Stomach (tissue), 9 donors: ENCODE measurements around the gene MYPN. TPM values are rescaled to one million over a fixed set of nuclear protein-coding genes. Genes with fewer than 3 reads are reported as not detected.
A peak's percentile ranks its signal among the peaks of the same experiment; 100 is the strongest.
"Not testable (repeated sequence)": the region's sequence is repeated elsewhere in the genome, so short reads cannot be mapped to it uniquely, and the experiment has no call there.

Source experiments
- DNase-seq, 2 donors: peaks; one replicate each; pipeline versions ENCODE4 v3.0.0 to v3.0.0-alpha.2; 2013 to 2019
- H3K27ac ChIP-seq, 5 donors: fragments of 200-600 bp in 4 of 5; sonication (generic) in 4 of 5; one replicate each; pipeline ENCODE4 v1.5.1; 2013 to 2019; ENCODE audit warnings: mild to moderate bottlenecking in 1 of 5, moderate library complexity in 1 of 5
- H3K27me3 ChIP-seq, 3 donors: fragments of 200-600 bp; sonication (generic); one replicate each; pipeline ENCODE4 v1.5.1; 2017 to 2019; ENCODE audit warnings: mixed run types in 1 of 3
- H3K36me3 ChIP-seq, 4 donors: fragments of 200-600 bp; sonication (generic); 1 replicate in 3 of 4; 2 replicates in 1 of 4; pipeline ENCODE4 v1.5.1; 2016 to 2019
- H3K4me1 ChIP-seq, 4 donors: fragments of 200-600 bp; sonication (generic); one replicate each; pipeline ENCODE4 v1.5.1; 2016 to 2019
- H3K4me3 ChIP-seq, 4 donors: fragments of 200-600 bp; sonication (generic) in 3 of 4; one replicate each; pipeline ENCODE4 v1.5.1; 2016 to 2019; ENCODE audit warnings: mild to moderate bottlenecking in 1 of 4
- H3K9me3 ChIP-seq, 4 donors: fragments of 200-600 bp; sonication (generic); one replicate each; pipeline ENCODE4 v1.5.1; 2016 to 2019
- EP300 ChIP-seq: sonication (generic); formaldehyde crosslinking; IDR thresholded peaks from one replicate; pipeline ENCODE4 v1.6.1; 2017; ENCODE audit warnings: antibody characterized with exemption
- POLR2A ChIP-seq, 4 donors: fragments of 450-650 bp; IDR thresholded peaks; one replicate each; pipeline ENCODE4 v1.6.1; 2016; ENCODE audit warnings: antibody characterized with exemption in 4 of 4, control low read depth in 2 of 4, mild to moderate bottlenecking in 1 of 4, moderate library complexity in 1 of 4
- POLR2AphosphoS5 ChIP-seq, 3 donors: sonication (generic); formaldehyde crosslinking; IDR thresholded peaks; one replicate each; pipeline ENCODE4 v1.6.1; 2016; ENCODE audit warnings: antibody characterized with exemption in 3 of 3
- WGBS, 5 donors: extraction: QIAGEN DNeasy Blood & Tissue Kit in 3 of 5; methylation state at CpG; one replicate each; pipeline versions ENCODE4 v1.1.5 to v1.1.7; 2013 to 2018; 5-methylcytosine and 5-hydroxymethylcytosine counted together
- intact Hi-C: fragments of 100-400 bp; cut with DNase I; formaldehyde crosslinking; loops from one replicate; pipeline ENCODE4 v1.15.1; 2023; ENCODE audit warnings: low total_unique reads
- polyA plus RNA-seq, 3 donors: library from polyadenylated mRNA; stranded (reverse); fragments of 200-250 nt; gene quantifications; one replicate each; pipeline ENCODE4 v1.2.3, GENCODE V29; 2013
- total RNA-seq, 5 donors: library from RNA; depleted of rRNA; stranded (reverse); fragments of >200 nt; gene quantifications; one replicate each; pipeline versions ENCODE4 v1.1.0 to v1.2.3, GENCODE V29; 2014 to 2016
- TF ChIP-seq, protein P1 (sequence below), 7 experiments: fragments of 450-650 bp in 4 of 7; fragments of 200-600 bp in 3 of 7; sonication (generic) in 3 of 7; IDR thresholded peaks; one replicate each; pipeline ENCODE4 v1.5.1; 2016 to 2019; ENCODE audit warnings: antibody characterized with exemption in 7 of 7, control low read depth in 2 of 7, mild to moderate bottlenecking in 1 of 7
- donor health status: healthy with polysubstance abuse.
- donor health status: Bipolar disorder and iron deficiency.
- donor health status: healthy.

The MYPN gene
- total and polyA plus RNA-seq, 8 donors = 0.06 to 0.76 (median 0.40) TPM; not detected in 4

- intact Hi-C loops = loop anchor here (10.0 kb wide), 1 partner anchor 261 kb away; the partner anchor contains the start of genes HNRNPH3 and PBLD
Observed at GRCh38 chr10:68073631-68074030, 35.7 kb upstream of the MYPN start.

GRCh38 chr10:68074031-68074774 lies 35.1 kb upstream of the MYPN start:
- H3K4me1 ChIP-seq = peaks cover 11 to 46% (median 32%) of the 10 kb centered on the region in 4 donors
- TF ChIP-seq POLR2A (IDR thresholded peaks at IDR 0.05) = no peak
- TF ChIP-seq, protein P1, sequence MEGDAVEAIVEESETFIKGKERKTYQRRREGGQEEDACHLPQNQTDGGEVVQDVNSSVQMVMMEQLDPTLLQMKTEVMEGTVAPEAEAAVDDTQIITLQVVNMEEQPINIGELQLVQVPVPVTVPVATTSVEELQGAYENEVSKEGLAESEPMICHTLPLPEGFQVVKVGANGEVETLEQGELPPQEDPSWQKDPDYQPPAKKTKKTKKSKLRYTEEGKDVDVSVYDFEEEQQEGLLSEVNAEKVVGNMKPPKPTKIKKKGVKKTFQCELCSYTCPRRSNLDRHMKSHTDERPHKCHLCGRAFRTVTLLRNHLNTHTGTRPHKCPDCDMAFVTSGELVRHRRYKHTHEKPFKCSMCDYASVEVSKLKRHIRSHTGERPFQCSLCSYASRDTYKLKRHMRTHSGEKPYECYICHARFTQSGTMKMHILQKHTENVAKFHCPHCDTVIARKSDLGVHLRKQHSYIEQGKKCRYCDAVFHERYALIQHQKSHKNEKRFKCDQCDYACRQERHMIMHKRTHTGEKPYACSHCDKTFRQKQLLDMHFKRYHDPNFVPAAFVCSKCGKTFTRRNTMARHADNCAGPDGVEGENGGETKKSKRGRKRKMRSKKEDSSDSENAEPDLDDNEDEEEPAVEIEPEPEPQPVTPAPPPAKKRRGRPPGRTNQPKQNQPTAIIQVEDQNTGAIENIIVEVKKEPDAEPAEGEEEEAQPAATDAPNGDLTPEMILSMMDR (IDR thresholded peaks at IDR 0.05) = no peak
- no peak for TF ChIP-seq EP300
- no peak for TF ChIP-seq POLR2AphosphoS5 (IDR thresholded peaks at IDR 0.05)
- no peaks in the 10 kb centered on the region for H3K9me3 ChIP-seq
- peaks cover 0 to 22% (median 15%) of the 10 kb centered on the region in 4 donors for H3K36me3 ChIP-seq
- DNase-seq = peak in 1 of 2 donors; percentile 38
- no peaks in the 10 kb centered on the region for H3K27me3 ChIP-seq
- peak overlapping the region; percentile 73 to 97 (median 88) for H3K4me3 ChIP-seq
- intact Hi-C loops = loop anchor here (10.0 kb wide), 1 partner anchor 261 kb away; the partner anchor contains the start of genes HNRNPH3 and PBLD
- peak overlapping the region; percentile 91 to 99 (median 99) for H3K27ac ChIP-seq
- 0 to 1% (median 1%) methylated on average over 22 to 27 of the region's 27 CpGs for WGBS, 5 donors

More at GRCh38 chr10:68073631-68074030, 35.7 kb upstream of the MYPN start:
- Histone ChIP-seq H3K27me3 (no peaks in the 10 kb centered on the region), H3K4me3 (peak overlapping the region; percentile 73 to 97 (median 88)), H3K36me3 (peaks cover 0 to 22% (median 15%) of the 10 kb centered on the region in 4 donors), H3K27ac (peak overlapping the region in 3 of 5 donors; percentile 98 to 99 (median 99)), H3K9me3 (no peaks in the 10 kb centered on the region), H3K4me1 (peaks cover 11 to 48% (median 32%) of the 10 kb centered on the region in 4 donors)
- WGBS, 5 donors = 3 to 15% (median 7%) methylated on average over 3 of the region's 3 CpGs
- no peak for DNase-seq
- no peak for TF ChIP-seq EP300
- no peak for TF ChIP-seq POLR2A (IDR thresholded peaks at IDR 0.05)

DNA sequence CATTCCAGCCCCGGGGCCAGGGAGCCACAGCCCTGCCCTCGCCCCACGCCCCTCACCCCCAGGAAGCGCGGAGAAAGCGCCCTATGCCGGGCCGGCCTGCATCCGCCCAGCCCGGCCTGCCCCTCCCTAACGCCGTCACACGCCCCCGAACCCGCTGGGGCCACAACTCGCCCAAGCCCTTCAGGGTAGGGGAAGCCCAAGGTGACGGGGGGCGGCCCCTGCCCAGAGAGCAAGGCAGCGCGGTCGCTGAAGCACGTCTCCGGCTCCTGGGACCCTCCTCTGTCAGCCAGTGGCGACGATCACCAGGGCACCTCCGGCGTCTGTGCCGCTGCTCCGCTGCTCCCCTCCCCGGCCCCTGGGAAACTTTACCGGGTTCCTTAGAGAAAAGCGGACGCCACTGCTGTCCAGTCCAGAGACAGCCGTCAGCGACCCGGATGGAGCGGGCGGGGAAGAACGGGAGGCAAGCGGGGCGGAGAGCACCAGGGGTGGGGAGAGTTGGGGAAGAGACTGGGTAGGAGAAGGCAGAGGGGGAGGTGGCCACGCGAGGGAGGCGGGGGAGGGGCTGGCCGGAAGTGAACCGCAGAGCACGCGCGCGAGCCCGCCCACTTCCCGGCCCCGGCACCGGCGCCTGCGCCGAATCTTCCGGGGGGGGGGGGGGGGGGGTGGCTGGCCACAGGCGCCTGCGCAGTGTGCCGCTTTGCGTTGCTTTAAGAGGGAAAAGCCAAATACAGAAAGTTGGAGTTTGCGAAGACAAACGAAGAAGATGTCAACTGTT lies 34.3 kb upstream of the MYPN start, which contains the start of gene HERC4:
TSS of gene HERC4 (minus strand) at position 509 of the 775 bp plus-strand sequence. CDS start 2,175 bp downstream, outside the sequence.
- intact Hi-C loops = loop anchor here (10.0 kb wide), 1 partner anchor 260 kb away; the partner anchor contains the start of genes HNRNPH3 and PBLD
- Histone ChIP-seq H3K36me3 (peaks cover 0 to 15% (median 8%) of the 10 kb centered on the region in 4 donors), H3K9me3 (no peaks in the 10 kb centered on the region), H3K27me3 (no peaks in the 10 kb centered on the region), H3K27ac (peak within 1 kb of the TSS; percentile 91 to 99 (median 99)), H3K4me1 (peaks cover 11 to 41% (median 29%) of the 10 kb centered on the region in 4 donors), H3K4me3 (peak within 1 kb of the TSS; percentile 73 to 97 (median 88))
- WGBS, 5 donors = 0 to 1% (median 1%) methylated on average over 39 to 64 of the region's 64 CpGs
- DNase-seq = peak; percentile 94 to 98
- peak; percentile 14 to 87 (median 82) for TF ChIP-seq POLR2AphosphoS5 (IDR thresholded peaks at IDR 0.05)
- TF ChIP-seq EP300 = no peak
- TF ChIP-seq POLR2A (IDR thresholded peaks at IDR 0.05) = peak in 2 of 4 donors; percentile 35
- TF ChIP-seq, protein P1 (IDR thresholded peaks at IDR 0.05) = no peak

- peaks cover 0 to 9% (median 3%) of the 10 kb centered on the region in 4 donors for H3K36me3 ChIP-seq
- TF ChIP-seq POLR2A (IDR thresholded peaks at IDR 0.05) (no peak), POLR2AphosphoS5 (IDR thresholded peaks at IDR 0.05) (no peak)
- no peak for DNase-seq
- peaks cover 11 to 40% (median 28%) of the 10 kb centered on the region in 4 donors for H3K4me1 ChIP-seq
- intact Hi-C loops = loop anchor here (10.0 kb wide), 1 partner anchor 259 kb away; the partner anchor contains the start of genes HNRNPH3 and PBLD
- H3K9me3 ChIP-seq = no peaks in the 10 kb centered on the region
- peak overlapping the region in 4 of 5 donors; percentile 91 to 99 (median 98) for H3K27ac ChIP-seq
- no peaks in the 10 kb centered on the region for H3K27me3 ChIP-seq
- H3K4me3 ChIP-seq = peak overlapping the region; percentile 73 to 97 (median 88)
- 27 to 33% (median 29%) methylated on average over 3 of the region's 3 CpGs for WGBS, 5 donors
Observed at GRCh38 chr10:68075550-68076004, 33.7 kb upstream of the MYPN start.

DNA sequence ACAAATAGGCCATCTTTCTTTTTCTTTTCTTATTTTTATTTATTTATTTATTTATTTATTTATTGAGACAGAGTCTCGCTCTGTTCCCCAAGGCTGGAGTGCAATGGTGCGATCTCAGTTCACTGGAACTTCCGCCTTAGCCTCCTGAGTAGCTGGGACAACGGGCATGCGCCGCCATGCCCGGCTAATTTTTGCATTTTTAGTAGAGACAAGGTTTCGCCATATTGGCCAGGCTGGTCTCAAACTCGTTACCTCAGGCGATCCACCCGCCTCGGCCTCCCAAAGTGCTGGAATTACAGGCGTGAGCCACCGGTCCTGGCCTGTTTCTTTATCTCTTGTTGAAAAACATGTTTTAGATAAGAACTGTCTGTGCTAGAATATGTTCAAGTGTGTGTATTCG lies 33.2 kb upstream of the MYPN start:
- not testable (repeated sequence) for H3K36me3 ChIP-seq, DNase-seq, H3K27ac ChIP-seq, H3K9me3 ChIP-seq, H3K4me3 ChIP-seq, H3K27me3 ChIP-seq
- intact Hi-C loops = loop anchor here (10.0 kb wide), 1 partner anchor 259 kb away; the partner anchor contains the start of genes HNRNPH3 and PBLD
- peaks cover 11 to 35% (median 26%) of the 10 kb centered on the region in 4 donors for H3K4me1 ChIP-seq
- WGBS, 5 donors = 93 to 98% (median 96%) methylated on average over 15 of the region's 15 CpGs
